A673 (cell line): ENCODE results near the gene POGK. TPM values are rescaled to one million over a fixed set of nuclear protein-coding genes. Genes with fewer than 3 reads are reported as not detected.

ENCODE experiments used
- BruUV-seq: library from RNA; stranded (reverse); fragments of 400-500 nt; replicated peaks from 2 replicates; lab custom pipeline; 2021; lab: Mats Ljungman, UMichigan
- CTCF ChIA-PET: fragments of 300-600 bp; sonication (Branson Sonifier 250); formaldehyde crosslinking; loops from one replicate; lab custom pipeline; 2022; ENCODE audit warnings: antibody characterized with exemption; lab: Charles Lee
- POLR2A ChIA-PET: fragments of 300-600 bp; sonication (Branson Sonifier 250); formaldehyde crosslinking; loops from one replicate; lab custom pipeline; 2022; ENCODE audit warnings: antibody characterized with exemption; ENCODE audit not compliant: low non-redundant PET; lab: Charles Lee
- DNase-seq: peaks from one replicate; pipeline ENCODE4 v3.0.0-alpha.2; 2015; ENCODE audit warnings: low spot score
- H3K27ac ChIP-seq: fragments of 200-600 bp; sonication (generic); 2 replicates; pipeline ENCODE4 v1.5.1; 2016; ENCODE audit warnings: mixed run types, low read depth, mild to moderate bottlenecking, mixed read lengths, antibody characterized with exemption, low read length; ENCODE audit not compliant: poor library complexity, severe bottlenecking
- H3K27me3 ChIP-seq: fragments of 200-600 bp; sonication (generic); replicated peaks from 2 replicates; pipeline ENCODE4 v1.6.1; 2017; ENCODE audit warnings: mixed run types, low read depth, mild to moderate bottlenecking, mixed read lengths, antibody characterized with exemption, low read length; ENCODE audit not compliant: insufficient read depth, poor library complexity
- H3K36me3 ChIP-seq: fragments of 200-600 bp; sonication (generic); 2 replicates; pipeline ENCODE4 v1.6.1; 2016; ENCODE audit warnings: mixed run types, mild to moderate bottlenecking, mixed read lengths, antibody characterized with exemption, low read length; ENCODE audit not compliant: insufficient read depth, poor library complexity, severe bottlenecking
- H3K4me1 ChIP-seq: fragments of 200-600 bp; sonication (generic); 2 replicates; pipeline ENCODE4 v1.6.1; 2017; ENCODE audit warnings: mixed run types, mild to moderate bottlenecking, mixed read lengths, antibody characterized with exemption, low read length; ENCODE audit not compliant: insufficient read depth, poor library complexity, severe bottlenecking
- H3K4me3 ChIP-seq: fragments of 200-600 bp; sonication (generic); 2 replicates; pipeline ENCODE4 v1.5.1; 2016; ENCODE audit warnings: low read depth, mixed run types, mild to moderate bottlenecking, mixed read lengths, low read length; ENCODE audit not compliant: poor library complexity, severe bottlenecking
- H3K9me3 ChIP-seq: fragments of 200-600 bp; sonication (generic); 2 replicates; pipeline ENCODE4 v1.6.1; 2016; ENCODE audit warnings: mixed run types, low read depth, mild to moderate bottlenecking, mixed read lengths, antibody characterized with exemption, low read length; ENCODE audit not compliant: poor library complexity, severe bottlenecking
- CTCF ChIP-seq: fragments of 300-800, 200-600 bp; sonication (generic); conservative IDR thresholded peaks from 2 replicates; pipeline ENCODE4 v1.5.1; 2017; ENCODE audit warnings: low read depth, mild to moderate bottlenecking, antibody characterized with exemption, low read length, moderate library complexity, mixed read lengths
- EZH2 ChIP-seq: fragments of 200-600 bp; sonication (generic); IDR thresholded peaks from 2 replicates; pipeline ENCODE4 v1.6.1; 2017; ENCODE audit warnings: borderline replicate concordance, low read depth, mild to moderate bottlenecking, mixed read lengths, antibody characterized with exemption, low read length; ENCODE audit not compliant: poor library complexity, severe bottlenecking
- intact Hi-C: fragments of 100-400 bp; cut with micrococcal nuclease; formaldehyde crosslinking; loops from one replicate; pipeline ENCODE4 v1.10.0; 2022; ENCODE audit not compliant: unreplicated experiment
- total RNA-seq: library from RNA; stranded (reverse); gene quantifications from 2 replicates; pipeline ENCODE4 v1.2.3, GENCODE V29; 2021

The POGK gene
- total RNA-seq, 1 experiment from 2014 or later = 44.1 TPM

- no peak for DNase-seq
- Histone ChIP-seq H3K27ac (no peak overlapping the region), H3K36me3 (no peaks in the 10 kb centered on the region), H3K9me3 (no peaks in the 10 kb centered on the region), H3K4me1 (no peaks in the 10 kb centered on the region), H3K27me3 (peaks cover 27% of the 10 kb centered on the region), H3K4me3 (no peak overlapping the region)
- ChIA-PET POLR2A (no interaction called here), CTCF (no interaction called here)
- no TSS peak for BruUV-seq
- intact Hi-C loops = no loop called here
- TF ChIP-seq EZH2 (no peak), CTCF (no peak)
Measured at GRCh38 chr1:166808952-166809351, 30.3 kb upstream of the POGK start.

- intact Hi-C loops = no loop called here
- H3K27ac ChIP-seq = no peak overlapping the region
- H3K9me3 ChIP-seq = no peaks in the 10 kb centered on the region
- no TSS peak for BruUV-seq
- H3K36me3 ChIP-seq = no peaks in the 10 kb centered on the region
- H3K27me3 ChIP-seq = peaks cover 11% of the 10 kb centered on the region
- no peak for DNase-seq
- ChIA-PET POLR2A (no interaction called here), CTCF (no interaction called here)
- H3K4me3 ChIP-seq = no peak overlapping the region
- TF ChIP-seq CTCF = no peak
- no peak for TF ChIP-seq EZH2
- H3K4me1 ChIP-seq = no peaks in the 10 kb centered on the region
Measured at GRCh38 chr1:166811691-166812090, 27.6 kb upstream of the POGK start.

GRCh38 chr1:166813508-166814223 lies 25.6 kb upstream of the POGK start:
- H3K36me3 ChIP-seq = no peaks in the 10 kb centered on the region
- no peak for TF ChIP-seq CTCF
- no peak for TF ChIP-seq EZH2

More at GRCh38 chr1:166813508-166814223, 25.6 kb upstream of the POGK start:
- no peak for DNase-seq
- Histone ChIP-seq H3K27ac (no peak overlapping the region), H3K4me3 (no peak overlapping the region), H3K4me1 (no peaks in the 10 kb centered on the region), H3K9me3 (no peaks in the 10 kb centered on the region), H3K27me3 (peaks cover 11% of the 10 kb centered on the region)
- intact Hi-C loops = no loop called here
- no TSS peak for BruUV-seq
- ChIA-PET CTCF (no interaction called here), POLR2A (no interaction called here)
